Measurements from ENCODE around the gene MAP6D1.

MAP6D1 gene

DNA sequence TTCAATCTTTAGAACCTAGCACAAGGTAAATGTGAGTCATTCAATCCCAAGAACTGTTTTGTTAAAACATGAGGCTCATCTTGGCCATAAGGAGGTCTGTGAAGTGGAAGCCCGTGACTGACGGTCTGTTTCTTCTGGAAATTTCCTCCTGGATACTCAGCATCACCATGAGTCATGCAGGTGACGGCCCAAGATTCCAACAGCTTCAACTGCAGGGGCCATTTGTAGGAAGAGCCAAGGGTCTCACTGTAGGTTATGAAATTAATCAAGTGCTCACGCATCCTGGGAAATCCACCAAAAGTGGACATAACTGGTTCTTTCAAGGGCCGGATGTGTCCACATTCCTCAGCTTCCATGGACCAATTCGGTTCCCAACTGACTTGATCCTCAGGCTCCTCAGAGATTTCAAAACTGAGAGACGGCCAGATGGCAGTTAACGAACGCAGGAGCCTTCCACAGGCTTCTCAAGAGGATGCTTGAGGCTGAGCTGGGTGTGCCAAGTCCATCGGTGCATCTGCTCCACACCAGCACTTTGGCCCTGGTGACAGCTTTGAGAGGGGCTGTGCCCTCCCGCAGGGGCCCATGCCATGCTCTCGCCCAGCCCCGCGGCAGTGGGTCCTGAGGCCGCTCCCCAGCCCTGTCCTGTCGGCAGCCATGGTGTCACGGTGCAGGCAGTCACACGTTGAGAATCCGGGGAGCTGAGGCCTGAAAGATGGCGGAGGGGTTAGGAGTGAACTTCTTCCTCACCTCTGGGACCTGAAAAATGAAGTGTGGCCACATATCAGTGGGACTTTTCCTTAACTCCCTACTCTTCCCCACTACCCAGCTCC is 8.5 kb downstream of the MAP6D1 start:
- Mint-ChIP-seq H3K27me3 (ENCODE audit: low read depth) (no peaks in the 10 kb centered on the region), H3K27ac (no peak overlapping the region), H3K9me3 (no peaks in the 10 kb centered on the region), H3K36me3 (ENCODE audit: low read depth) (peaks cover 5% of the 10 kb centered on the region), H3K4me1 (ENCODE audit: low read depth) (peaks cover 13% of the 10 kb centered on the region), H3K4me3 (no peak overlapping the region)
- no peak for DNase-seq (ENCODE audit: low spot score)

DNA sequence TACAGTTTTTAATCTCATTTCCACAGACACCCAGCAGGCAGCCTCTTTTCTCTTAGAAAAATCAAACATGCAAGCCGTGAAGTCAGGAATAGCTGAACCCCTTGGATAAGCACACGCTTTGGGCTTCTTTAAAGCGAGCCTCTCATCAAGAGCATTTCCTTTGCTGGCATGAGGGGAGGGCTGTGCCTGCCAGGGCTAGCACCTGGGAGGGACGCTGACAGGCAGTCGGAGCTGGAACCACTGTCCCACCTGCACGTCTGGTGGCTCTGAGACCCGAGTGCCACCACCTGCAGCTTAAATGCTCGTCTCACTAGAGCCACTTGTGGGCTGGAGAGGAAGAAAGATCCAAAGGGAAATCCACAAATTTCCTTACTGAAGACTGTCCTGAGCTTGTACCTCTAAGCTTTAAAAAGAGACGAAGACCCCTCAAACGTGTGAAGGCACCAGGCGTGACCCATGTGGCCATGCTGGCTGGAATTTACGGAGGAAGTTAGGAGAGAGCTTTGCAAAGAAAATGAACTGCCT is 9.4 kb downstream of the MAP6D1 start:
- no peak for DNase-seq (ENCODE audit: low spot score)
- H3K27ac Mint-ChIP-seq = no peak overlapping the region
- H3K4me3 Mint-ChIP-seq = no peak overlapping the region
- H3K9me3 Mint-ChIP-seq = no peaks in the 10 kb centered on the region
- peaks cover 13% of the 10 kb centered on the region for H3K4me1 Mint-ChIP-seq (ENCODE audit: low read depth)
- H3K27me3 Mint-ChIP-seq (ENCODE audit: low read depth) = no peaks in the 10 kb centered on the region
- H3K36me3 Mint-ChIP-seq (ENCODE audit: low read depth) = peaks cover 8% of the 10 kb centered on the region

DNA sequence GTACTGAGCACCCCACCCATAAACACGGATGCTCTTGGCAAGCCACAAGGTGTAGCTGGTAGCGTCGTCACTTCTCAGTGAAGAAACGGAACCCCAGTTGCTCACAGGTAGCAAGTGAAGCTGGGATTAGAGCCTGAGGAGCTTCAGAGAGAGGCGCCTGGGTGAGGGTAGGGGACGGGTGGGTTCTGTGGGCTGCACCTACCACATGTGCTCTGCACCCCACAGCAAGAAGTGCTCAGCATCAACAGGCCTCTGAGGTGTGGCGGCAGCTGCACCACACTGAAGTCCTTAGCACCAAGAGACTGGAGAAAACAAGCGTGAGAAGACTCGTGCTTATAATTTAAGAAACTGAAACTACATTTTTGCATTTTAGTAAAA is 9.8 kb downstream of the MAP6D1 start:
- peak overlapping the region; percentile 45 for H3K27ac Mint-ChIP-seq
- H3K9me3 Mint-ChIP-seq = no peaks in the 10 kb centered on the region
- no peak overlapping the region for H3K4me3 Mint-ChIP-seq

DNA sequence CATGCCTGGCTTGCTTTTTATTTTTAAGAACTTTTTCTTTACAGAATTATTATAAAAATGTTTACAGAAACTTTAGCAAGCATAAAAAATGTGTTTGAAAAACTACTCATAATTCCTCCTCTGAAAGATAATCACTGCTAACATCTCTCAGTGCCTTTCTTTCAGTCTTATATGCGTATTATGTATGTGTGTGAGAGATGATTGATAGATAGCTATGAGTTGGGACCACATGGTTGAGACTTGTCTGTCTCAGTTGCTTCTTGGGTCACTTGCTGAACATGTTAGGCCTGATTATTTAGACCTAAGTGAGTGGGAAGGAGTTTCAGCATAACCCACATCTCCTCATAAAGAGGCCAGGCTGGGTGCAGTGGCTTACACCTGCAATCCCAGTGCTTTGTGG is 11.1 kb downstream of the MAP6D1 start:
- peaks cover 17% of the 10 kb centered on the region for H3K36me3 Mint-ChIP-seq (ENCODE audit: low read depth)
- no peak for DNase-seq (ENCODE audit: low spot score)
- H3K27ac Mint-ChIP-seq = peak overlapping the region; percentile 76
- H3K27me3 Mint-ChIP-seq (ENCODE audit: low read depth) = no peaks in the 10 kb centered on the region
- H3K4me1 Mint-ChIP-seq (ENCODE audit: low read depth) = peaks cover 13% of the 10 kb centered on the region
- no peak overlapping the region for H3K4me3 Mint-ChIP-seq
- H3K9me3 Mint-ChIP-seq = no peaks in the 10 kb centered on the region

More for the DNA sequence above, 9.8 kb downstream of the MAP6D1 start:
- Mint-ChIP-seq H3K27me3 (ENCODE audit: low read depth) (no peaks in the 10 kb centered on the region), H3K36me3 (ENCODE audit: low read depth) (peaks cover 11% of the 10 kb centered on the region), H3K4me1 (ENCODE audit: low read depth) (peaks cover 13% of the 10 kb centered on the region)
- no peak for DNase-seq (ENCODE audit: low spot score)

DNA sequence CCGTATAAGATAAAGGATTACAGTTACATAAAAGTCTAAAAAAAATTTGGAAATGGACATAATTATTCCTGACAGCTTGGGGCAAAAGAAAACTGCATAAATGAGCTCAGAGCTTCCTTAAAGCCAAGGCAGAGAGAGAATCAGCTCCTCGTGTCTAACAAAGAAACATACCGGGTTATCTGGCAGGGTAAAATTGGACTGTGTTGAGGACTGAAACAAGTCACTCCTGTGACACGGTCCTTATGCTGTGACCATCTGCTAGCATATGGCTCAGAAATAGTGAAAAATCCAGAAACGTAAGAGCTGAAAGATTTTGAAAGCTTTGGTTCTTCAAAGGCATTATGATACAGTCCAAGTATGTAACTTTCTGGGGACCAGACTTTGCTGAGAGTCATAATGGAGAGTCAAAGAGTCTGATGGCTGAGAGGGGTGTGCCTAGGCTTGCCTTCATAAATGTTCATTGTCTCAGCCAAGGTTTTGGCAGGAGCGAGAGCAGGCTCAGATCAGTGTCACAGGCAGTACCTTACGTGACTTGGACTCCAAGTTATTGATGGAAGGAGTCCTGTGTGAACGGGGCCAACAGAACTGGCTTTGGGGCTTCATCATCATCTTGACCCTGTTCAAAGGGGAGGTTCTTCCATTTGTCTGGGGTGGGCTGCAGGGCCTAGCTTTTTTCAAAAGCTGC is 12.5 kb downstream of the MAP6D1 start:
- Mint-ChIP-seq H3K4me1 (ENCODE audit: low read depth) (peaks cover 13% of the 10 kb centered on the region), H3K9me3 (no peaks in the 10 kb centered on the region), H3K36me3 (ENCODE audit: low read depth) (peaks cover 25% of the 10 kb centered on the region), H3K4me3 (no peak overlapping the region), H3K27ac (no peak overlapping the region), H3K27me3 (ENCODE audit: low read depth) (no peaks in the 10 kb centered on the region)
- DNase-seq (ENCODE audit: low spot score) = no peak

DNA sequence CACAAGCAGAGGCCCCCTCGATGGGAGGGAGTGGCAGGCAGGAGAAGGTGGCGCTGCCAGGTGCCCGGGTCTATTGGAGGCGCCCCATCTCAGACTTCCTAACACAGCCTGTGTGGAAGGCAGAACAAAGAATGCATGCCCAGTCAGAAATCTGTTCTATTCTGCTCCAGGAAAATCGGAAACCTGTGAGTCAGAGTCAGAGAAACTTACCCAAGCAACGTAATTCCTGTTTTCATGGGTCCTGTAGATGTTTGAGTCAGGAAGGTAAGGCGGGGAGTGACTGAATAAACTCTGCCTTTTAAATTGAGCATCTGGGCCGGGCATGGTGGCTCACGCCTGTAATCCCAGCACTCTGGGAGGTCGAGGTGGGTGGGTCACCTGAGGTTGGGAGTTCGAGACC is 13.7 kb downstream of the MAP6D1 start:
- no peaks in the 10 kb centered on the region for H3K27me3 Mint-ChIP-seq (ENCODE audit: low read depth)

DNA sequence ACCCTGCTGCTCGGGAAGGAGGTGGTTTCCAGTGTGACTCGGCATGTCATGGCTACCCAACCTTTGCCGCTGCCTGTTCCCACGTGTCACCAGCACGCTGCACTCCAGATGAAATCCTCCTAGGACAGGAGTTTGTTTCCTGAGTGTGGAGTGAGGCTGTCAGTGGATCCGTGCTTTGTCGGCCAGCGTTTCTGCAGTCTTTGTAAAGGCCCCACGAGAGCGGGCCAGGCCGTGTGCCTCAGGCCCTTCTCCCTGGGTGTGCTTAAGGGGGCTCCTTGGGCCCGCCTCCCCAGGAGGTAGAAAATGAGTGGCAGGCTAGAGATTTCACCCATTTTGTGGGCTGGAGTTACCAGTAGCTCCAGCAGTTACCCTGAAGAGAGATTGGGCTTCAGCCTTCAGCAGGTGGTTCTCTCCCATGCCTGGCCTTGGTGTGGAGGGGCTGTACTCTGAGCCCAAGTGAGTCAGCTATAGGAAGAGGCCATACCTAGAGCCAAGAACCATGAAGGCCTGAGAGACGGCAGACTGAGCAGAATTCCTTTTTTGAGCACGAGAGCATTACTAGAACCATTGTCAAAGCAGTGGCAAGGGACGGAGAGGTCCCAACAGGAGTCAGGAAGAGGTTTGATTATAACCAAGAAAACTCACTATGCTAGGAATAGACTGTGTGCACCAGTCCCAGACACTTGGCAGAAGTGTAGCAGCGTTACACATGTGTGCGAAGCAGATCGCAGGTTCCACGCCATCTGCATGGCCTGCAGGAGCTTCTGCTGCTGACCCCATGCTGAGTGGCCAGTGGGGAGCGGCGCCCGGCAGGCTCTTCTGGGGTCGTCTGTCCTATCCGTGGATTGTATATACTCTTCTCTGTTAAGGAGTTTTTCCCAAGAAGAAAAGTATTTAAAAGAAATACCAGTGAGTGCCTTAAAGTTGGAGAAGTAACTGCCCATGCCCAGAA is 14.5 kb downstream of the MAP6D1 start:
- no peak overlapping the region for H3K27ac Mint-ChIP-seq
- peaks cover 40% of the 10 kb centered on the region for H3K36me3 Mint-ChIP-seq (ENCODE audit: low read depth)
- H3K9me3 Mint-ChIP-seq = no peaks in the 10 kb centered on the region
- H3K27me3 Mint-ChIP-seq (ENCODE audit: low read depth) = no peaks in the 10 kb centered on the region
- no peak overlapping the region for H3K4me3 Mint-ChIP-seq
- DNase-seq (ENCODE audit: low spot score) = no peak
- H3K4me1 Mint-ChIP-seq (ENCODE audit: low read depth) = peaks cover 10% of the 10 kb centered on the region

More for the DNA sequence above, 13.7 kb downstream of the MAP6D1 start:
- DNase-seq (ENCODE audit: low spot score) = no peak
- Mint-ChIP-seq H3K4me1 (ENCODE audit: low read depth) (peaks cover 13% of the 10 kb centered on the region), H3K27ac (no peak overlapping the region), H3K9me3 (no peaks in the 10 kb centered on the region), H3K36me3 (ENCODE audit: low read depth) (peaks cover 36% of the 10 kb centered on the region), H3K4me3 (no peak overlapping the region)

DNA sequence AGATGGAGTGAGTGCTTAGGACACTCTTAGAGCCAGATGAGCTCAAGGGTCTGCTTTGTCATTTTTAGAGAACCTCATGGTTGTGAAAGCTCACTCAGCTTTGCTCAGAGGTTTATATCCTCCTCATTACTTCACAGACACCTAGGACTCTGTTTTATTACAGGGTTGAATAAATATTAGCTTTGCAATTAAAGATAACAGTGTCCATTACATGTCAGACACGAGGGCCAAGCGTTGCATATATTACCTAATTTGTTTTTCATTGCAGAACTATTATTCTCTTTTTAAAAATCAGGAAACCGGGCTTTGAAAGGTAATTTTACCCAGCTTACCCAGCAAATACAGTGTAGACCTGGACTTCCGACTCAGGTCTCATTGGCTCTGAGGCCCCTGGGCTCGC is 16.1 kb downstream of the MAP6D1 start:
- no peak overlapping the region for H3K4me3 Mint-ChIP-seq

DNA sequence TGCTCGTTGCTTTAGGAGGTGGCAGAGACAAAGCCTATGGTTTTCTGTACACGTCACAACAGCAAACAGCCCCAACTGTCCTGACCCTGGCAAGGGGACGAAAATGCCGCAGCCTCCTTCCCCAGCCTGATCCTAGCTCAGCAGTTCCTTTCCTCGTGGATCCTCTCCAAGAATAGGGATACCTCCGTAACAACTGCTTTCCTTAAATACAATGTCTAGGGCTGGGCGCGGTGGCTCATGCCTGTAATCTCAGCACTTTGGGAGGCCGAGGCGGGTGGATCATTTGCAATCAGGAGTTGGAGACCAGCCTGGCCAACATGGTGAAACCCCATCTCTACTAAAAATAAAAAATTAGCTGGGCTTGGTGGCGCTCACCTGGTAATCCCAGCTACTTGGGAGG is 17.0 kb downstream of the MAP6D1 start:
- Mint-ChIP-seq H3K36me3 (ENCODE audit: low read depth) (peaks cover 50% of the 10 kb centered on the region), H3K4me1 (ENCODE audit: low read depth) (no peaks in the 10 kb centered on the region), H3K27me3 (ENCODE audit: low read depth) (no peaks in the 10 kb centered on the region), H3K27ac (no peak overlapping the region), H3K9me3 (no peaks in the 10 kb centered on the region), H3K4me3 (no peak overlapping the region)
- DNase-seq (ENCODE audit: low spot score) = no peak

More for the DNA sequence above, 16.1 kb downstream of the MAP6D1 start:
- no peaks in the 10 kb centered on the region for H3K9me3 Mint-ChIP-seq
- H3K4me1 Mint-ChIP-seq (ENCODE audit: low read depth) = peaks cover under 1% of the 10 kb centered on the region
- no peaks in the 10 kb centered on the region for H3K27me3 Mint-ChIP-seq (ENCODE audit: low read depth)
- DNase-seq (ENCODE audit: low spot score) = no peak
- peaks cover 43% of the 10 kb centered on the region for H3K36me3 Mint-ChIP-seq (ENCODE audit: low read depth)
- no peak overlapping the region for H3K27ac Mint-ChIP-seq

DNA sequence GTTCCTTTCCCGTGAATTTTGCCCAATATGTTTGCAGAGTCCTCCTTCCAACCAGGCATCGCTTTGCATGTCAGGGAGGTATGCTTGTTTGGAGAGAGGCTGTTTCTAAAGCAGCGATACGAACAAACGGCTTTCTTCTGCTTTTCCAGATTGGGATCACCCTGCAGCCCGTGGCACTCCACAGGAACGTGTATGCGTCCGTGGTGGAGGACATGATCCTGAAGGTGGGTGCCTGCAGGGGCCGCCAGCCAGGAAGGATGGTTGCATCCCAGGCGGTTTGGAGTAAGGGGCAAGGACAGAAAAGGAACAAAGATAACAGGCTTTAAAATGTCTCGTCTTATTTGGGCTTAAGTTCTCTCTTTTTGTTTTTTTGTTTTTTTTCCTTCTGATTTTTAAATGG is 17.5 kb downstream of the MAP6D1 start:
- Mint-ChIP-seq H3K4me3 (no peak overlapping the region), H3K27ac (no peak overlapping the region), H3K9me3 (no peaks in the 10 kb centered on the region), H3K36me3 (ENCODE audit: low read depth) (peaks cover 52% of the 10 kb centered on the region), H3K27me3 (ENCODE audit: low read depth) (no peaks in the 10 kb centered on the region), H3K4me1 (ENCODE audit: low read depth) (no peaks in the 10 kb centered on the region)
- DNase-seq (ENCODE audit: low spot score) = no peak

DNA sequence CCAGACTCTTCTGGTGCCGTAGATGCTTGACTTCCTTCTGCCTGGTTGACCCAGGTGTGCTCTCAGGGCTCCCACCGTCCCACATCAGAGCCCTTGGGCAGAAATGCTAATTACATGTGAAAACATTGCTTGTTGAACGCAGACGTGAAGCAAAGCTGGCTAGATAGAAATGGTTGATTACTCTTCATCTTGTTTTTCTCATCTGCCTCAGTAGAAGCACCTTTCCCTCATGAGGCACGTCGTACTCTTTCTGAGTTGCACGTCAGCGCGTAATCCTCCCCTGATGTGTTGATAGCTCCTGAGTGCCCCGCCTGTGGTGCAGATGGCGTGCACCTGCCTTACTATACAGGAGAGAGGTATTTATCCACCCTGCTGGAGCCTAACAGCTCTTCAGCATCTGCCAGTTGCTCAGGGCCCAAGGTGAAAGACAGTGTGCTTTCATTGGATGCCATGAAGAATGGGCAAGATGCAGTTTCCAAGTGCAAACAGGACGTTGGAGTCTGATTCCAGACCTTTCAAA is 18.1 kb downstream of the MAP6D1 start:
- no peaks in the 10 kb centered on the region for H3K27me3 Mint-ChIP-seq (ENCODE audit: low read depth)
- no peak for DNase-seq (ENCODE audit: low spot score)
- H3K27ac Mint-ChIP-seq = no peak overlapping the region
- no peaks in the 10 kb centered on the region for H3K4me1 Mint-ChIP-seq (ENCODE audit: low read depth)
- peaks cover 55% of the 10 kb centered on the region for H3K36me3 Mint-ChIP-seq (ENCODE audit: low read depth)
- no peak overlapping the region for H3K4me3 Mint-ChIP-seq
- H3K9me3 Mint-ChIP-seq = no peaks in the 10 kb centered on the region

DNA sequence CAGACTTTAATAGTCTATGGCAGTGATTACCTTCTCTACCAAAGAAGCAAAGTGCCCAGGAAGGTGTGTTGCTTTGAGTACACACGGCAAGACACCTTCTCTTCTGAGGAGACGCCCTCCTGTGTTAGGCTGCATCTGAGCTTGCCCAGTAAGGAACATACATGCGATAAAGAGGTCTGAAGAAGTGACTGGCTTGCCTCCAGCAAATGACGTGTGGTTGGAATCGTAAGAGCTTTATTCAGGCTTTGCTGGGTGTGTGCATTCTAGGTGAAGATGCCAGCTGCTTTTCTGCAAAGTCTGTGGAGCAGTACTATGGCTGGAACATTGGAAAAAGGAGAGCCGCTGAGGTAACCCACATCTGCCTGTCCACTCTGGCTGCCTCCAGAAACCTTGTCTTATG is 22.4 kb downstream of the MAP6D1 start:
- peaks cover 65% of the 10 kb centered on the region for H3K36me3 Mint-ChIP-seq (ENCODE audit: low read depth)
- no peak for DNase-seq (ENCODE audit: low spot score)
- no peaks in the 10 kb centered on the region for H3K27me3 Mint-ChIP-seq (ENCODE audit: low read depth)
- no peak overlapping the region for H3K4me3 Mint-ChIP-seq
- H3K27ac Mint-ChIP-seq = no peak overlapping the region
- H3K9me3 Mint-ChIP-seq = no peaks in the 10 kb centered on the region
- H3K4me1 Mint-ChIP-seq (ENCODE audit: low read depth) = no peaks in the 10 kb centered on the region

DNA sequence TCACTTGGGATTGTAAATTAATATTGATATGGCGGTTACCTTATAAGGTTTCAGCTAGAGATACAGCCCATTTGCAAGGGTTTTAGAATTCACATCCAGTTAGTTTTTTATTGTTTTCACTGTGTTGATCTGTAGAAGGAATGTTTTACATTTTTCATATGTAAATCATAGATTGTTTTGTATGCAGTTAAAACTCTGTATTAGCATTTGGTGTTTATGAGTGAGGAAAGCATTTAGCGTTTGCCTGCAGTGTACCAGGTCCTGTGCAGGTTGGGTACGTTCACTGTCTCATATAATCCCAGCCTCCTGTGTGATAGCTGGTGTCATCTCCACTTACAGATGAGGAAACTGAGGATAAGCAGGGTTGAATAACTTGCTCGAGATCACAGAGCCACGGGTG is 23.8 kb downstream of the MAP6D1 start:
- no peak for DNase-seq (ENCODE audit: low spot score)
- Mint-ChIP-seq H3K4me1 (ENCODE audit: low read depth) (no peaks in the 10 kb centered on the region), H3K9me3 (no peaks in the 10 kb centered on the region), H3K27ac (no peak overlapping the region), H3K36me3 (ENCODE audit: low read depth) (peaks cover 61% of the 10 kb centered on the region), H3K4me3 (no peak overlapping the region), H3K27me3 (ENCODE audit: low read depth) (no peaks in the 10 kb centered on the region)
